22Rv1 (cell line): Measurements from ENCODE around the gene KIAA0753.

Experiments used
- H3K27ac ChIP-seq: fragments of 450-650 bp; 2 replicates; pipeline ENCODE4 v1.5.1; 2017
- CTCF ChIP-seq: fragments of 450-650 bp; IDR thresholded peaks from 2 replicates; pipeline ENCODE4 v1.5.1; 2017; ENCODE audit warnings: mild to moderate bottlenecking
- ZFX ChIP-seq: fragments of 450-650 bp; IDR thresholded peaks from 2 replicates; pipeline ENCODE4 v1.6.1; 2017; ENCODE audit warnings: antibody characterized with exemption, borderline replicate concordance

KIAA0753 gene

GRCh38 chr17:6548578-6549330, 91.8 kb downstream of the KIAA0753 start:
- no peak overlapping the region for H3K27ac ChIP-seq

GRCh38 chr17:6548034-6548433, 92.5 kb downstream of the KIAA0753 start:
- H3K27ac ChIP-seq = no peak overlapping the region
- TF ChIP-seq ZFX (no peak), CTCF (no peak)

More at GRCh38 chr17:6548578-6549330, 91.8 kb downstream of the KIAA0753 start:
- TF ChIP-seq ZFX (no peak), CTCF (no peak)

GRCh38 chr17:6547336-6547735, 93.2 kb downstream of the KIAA0753 start:
- H3K27ac ChIP-seq = no peak overlapping the region
- TF ChIP-seq CTCF (no peak), ZFX (no peak)

GRCh38 chr17:6546069-6546718, 94.3 kb downstream of the KIAA0753 start:
- no peak overlapping the region for H3K27ac ChIP-seq
- TF ChIP-seq ZFX (no peak), CTCF (no peak)

- H3K27ac ChIP-seq = no peak overlapping the region
- TF ChIP-seq CTCF = no peak
- no peak for TF ChIP-seq ZFX
Observed at GRCh38 chr17:6545291-6545690, 95.2 kb downstream of the KIAA0753 start.

GRCh38 chr17:6544011-6544370, 96.5 kb downstream of the KIAA0753 start:
- no peak for TF ChIP-seq ZFX
- no peak for TF ChIP-seq CTCF
- no peak overlapping the region for H3K27ac ChIP-seq
